PC-9 (cell line): Measurements from ENCODE around the gene GRK4. TPM values are rescaled to one million over a fixed set of nuclear protein-coding genes. Genes with fewer than 3 reads are reported as not detected.
"Not testable (repeated sequence)": the region's sequence is repeated elsewhere in the genome, so short reads cannot be mapped to it uniquely, and the experiment has no call there.

ENCODE experiments used
- BruUV-seq: library from RNA; stranded (reverse); fragments of 400-500 nt; replicated peaks from 2 replicates; lab custom pipeline; 2021; lab: Mats Ljungman, UMichigan
- CTCF ChIA-PET: fragments of 300-600 bp; sonication (Branson Sonifier 250); formaldehyde crosslinking; loops from one replicate; lab custom pipeline; 2022; ENCODE audit warnings: antibody characterized with exemption; lab: Charles Lee
- POLR2A ChIA-PET: fragments of 300-600 bp; sonication (Branson Sonifier 250); formaldehyde crosslinking; loops from one replicate; lab custom pipeline; 2022; ENCODE audit warnings: antibody characterized with exemption; ENCODE audit not compliant: unreplicated experiment; lab: Charles Lee
- DNase-seq, 2 experiments: peaks; one replicate each; pipeline versions ENCODE4 v3.0.0 to v3.0.0-alpha.2; 2015 to 2022; ENCODE audit warnings: mixed read lengths in 1 of 2
- H2AFZ ChIP-seq: fragments of 200-600 bp; sonication (generic); 2 replicates; pipeline ENCODE4 v1.8.1; 2017; ENCODE audit warnings: antibody characterized with exemption
- H3F3A ChIP-seq: fragments of 200-600 bp; sonication (generic); 2 replicates; pipeline ENCODE4 v1.8.1; 2017; ENCODE audit warnings: antibody characterized with exemption, mild to moderate bottlenecking, low read depth; ENCODE audit not compliant: insufficient read depth
- H3K27ac ChIP-seq: fragments of 200-600 bp; sonication (generic); 2 replicates; pipeline ENCODE4 v1.6.1; 2016; ENCODE audit warnings: mixed run types
- H3K27me3 ChIP-seq: fragments of 200-600 bp; sonication (generic); 2 replicates; pipeline ENCODE4 v1.6.1; 2016; ENCODE audit warnings: low read depth, mixed run types; ENCODE audit not compliant: insufficient read depth
- H3K36me3 ChIP-seq: fragments of 200-600 bp; sonication (generic); 2 replicates; pipeline ENCODE4 v1.6.1; 2016; ENCODE audit warnings: low read depth, mixed run types
- H3K4me1 ChIP-seq: fragments of 200-600 bp; sonication (generic); replicated peaks from 2 replicates; pipeline ENCODE4 v1.6.1; 2016; ENCODE audit warnings: mixed run types; ENCODE audit not compliant: insufficient read depth
- H3K4me2 ChIP-seq: fragments of 200-600 bp; sonication (generic); 2 replicates; pipeline ENCODE4 v1.6.1; 2017; ENCODE audit warnings: mixed run types
- H3K4me3 ChIP-seq: fragments of 200-600 bp; sonication (generic); 2 replicates; pipeline ENCODE4 v1.6.1; 2016; ENCODE audit warnings: mixed run types
- H3K79me2 ChIP-seq: fragments of 200-600 bp; sonication (generic); 2 replicates; pipeline ENCODE4 v1.6.1; 2017; ENCODE audit warnings: low read depth, mixed run types
- H3K9me2 ChIP-seq: fragments of 200-600 bp; sonication (generic); 2 replicates; pipeline ENCODE4 v1.8.1; 2017; ENCODE audit warnings: mild to moderate bottlenecking; ENCODE audit not compliant: insufficient read depth
- H3K9me3 ChIP-seq: fragments of 200-600 bp; sonication (generic); 2 replicates; pipeline ENCODE4 v1.8.1; 2016; ENCODE audit warnings: low read depth; ENCODE audit not compliant: insufficient read depth
- H4K20me1 ChIP-seq: fragments of 200-600 bp; sonication (generic); 2 replicates; pipeline ENCODE4 v1.8.1; 2017; ENCODE audit not compliant: insufficient read depth
- EZH2 ChIP-seq: fragments of 200-600 bp; sonication (generic); IDR thresholded peaks from 2 replicates; pipeline ENCODE4 v1.8.0; 2017; ENCODE audit warnings: antibody characterized with exemption, low read depth
- intact Hi-C: fragments of 100-400 bp; cut with micrococcal nuclease; formaldehyde crosslinking; loops from one replicate; pipeline ENCODE4 v1.10.0; 2022; ENCODE audit not compliant: unreplicated experiment
- total RNA-seq: library from RNA; stranded (reverse); gene quantifications from 2 replicates; pipeline ENCODE4 v1.2.3, GENCODE V29; 2021
- TF ChIP-seq, protein P1 (sequence below): fragments of 200-600 bp; sonication (generic); conservative IDR thresholded peaks from 2 replicates; pipeline ENCODE4 v1.6.1; 2017; ENCODE audit warnings: mixed run types, antibody characterized with exemption, mild to moderate bottlenecking, moderate library complexity

GRK4 gene
- total RNA-seq, 1 experiment from 2014 or later, result 3.1 TPM

DNA sequence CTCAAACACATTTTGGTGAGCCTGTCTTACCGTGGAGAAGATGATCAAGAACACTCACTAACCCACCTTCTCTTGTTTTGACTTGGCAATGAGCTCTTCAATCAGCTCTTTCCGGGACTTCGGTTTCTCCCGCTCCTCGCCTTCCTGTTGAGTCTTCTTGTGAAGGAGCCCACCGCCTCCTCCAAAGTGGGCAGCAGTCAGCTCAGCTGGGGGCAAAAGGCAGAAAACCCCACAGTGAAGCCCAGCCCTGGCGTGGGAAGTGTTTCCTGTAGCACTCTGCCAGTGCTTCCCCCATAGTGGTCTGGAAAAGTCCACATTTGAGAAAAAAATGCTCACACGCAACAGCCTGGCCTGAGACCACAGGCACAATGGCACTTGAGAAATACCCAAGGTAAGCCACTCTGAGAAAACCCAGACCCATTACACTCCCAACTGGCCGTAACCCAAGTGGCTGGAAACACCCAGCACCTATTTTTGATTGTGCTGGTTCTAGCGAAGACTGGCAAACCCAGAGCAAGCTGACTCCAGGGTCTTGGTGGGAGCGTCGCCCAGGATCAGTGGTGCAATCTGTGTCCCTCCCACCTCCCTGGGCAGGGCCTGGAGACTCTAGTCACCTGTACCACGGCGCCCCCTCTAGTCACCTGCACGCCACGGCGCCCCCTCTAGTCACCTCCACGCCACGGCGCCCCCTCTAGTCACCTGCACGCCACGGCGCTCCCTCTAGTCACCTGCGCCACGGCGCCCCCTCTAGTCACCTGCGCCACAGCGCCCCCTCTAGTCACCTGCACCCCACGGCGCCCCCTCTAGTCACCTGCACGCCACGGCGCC is 8.8 kb upstream of the GRK4 start:
- H3K9me2 ChIP-seq, result no peaks in the 10 kb centered on the region
- H3K4me2 ChIP-seq, result no peak overlapping the region
- peaks cover 32% of the 10 kb centered on the region for H3K79me2 ChIP-seq
- BruUV-seq, result no TSS peak
- DNase-seq, result no peak
- H3K4me1 ChIP-seq, result no peaks in the 10 kb centered on the region
- H3K36me3 ChIP-seq, result peaks cover 19% of the 10 kb centered on the region
- H3K4me3 ChIP-seq, result no peak overlapping the region
- H2AFZ ChIP-seq, result no peak overlapping the region
- ChIA-PET CTCF (interaction anchor here (0.7 to 1.0 kb wide), 2 partner anchors 9 to 190 kb away, joined by 3 to 4 read pairs; no protein-coding TSS in a partner anchor), POLR2A (interaction anchor here (0.5 kb wide), 1 partner anchor 436 kb away, joined by 16 read pairs; no protein-coding TSS in a partner anchor)
- peaks cover 15% of the 10 kb centered on the region for H3F3A ChIP-seq
- H3K27ac ChIP-seq, result no peak overlapping the region
- TF ChIP-seq, protein P1, sequence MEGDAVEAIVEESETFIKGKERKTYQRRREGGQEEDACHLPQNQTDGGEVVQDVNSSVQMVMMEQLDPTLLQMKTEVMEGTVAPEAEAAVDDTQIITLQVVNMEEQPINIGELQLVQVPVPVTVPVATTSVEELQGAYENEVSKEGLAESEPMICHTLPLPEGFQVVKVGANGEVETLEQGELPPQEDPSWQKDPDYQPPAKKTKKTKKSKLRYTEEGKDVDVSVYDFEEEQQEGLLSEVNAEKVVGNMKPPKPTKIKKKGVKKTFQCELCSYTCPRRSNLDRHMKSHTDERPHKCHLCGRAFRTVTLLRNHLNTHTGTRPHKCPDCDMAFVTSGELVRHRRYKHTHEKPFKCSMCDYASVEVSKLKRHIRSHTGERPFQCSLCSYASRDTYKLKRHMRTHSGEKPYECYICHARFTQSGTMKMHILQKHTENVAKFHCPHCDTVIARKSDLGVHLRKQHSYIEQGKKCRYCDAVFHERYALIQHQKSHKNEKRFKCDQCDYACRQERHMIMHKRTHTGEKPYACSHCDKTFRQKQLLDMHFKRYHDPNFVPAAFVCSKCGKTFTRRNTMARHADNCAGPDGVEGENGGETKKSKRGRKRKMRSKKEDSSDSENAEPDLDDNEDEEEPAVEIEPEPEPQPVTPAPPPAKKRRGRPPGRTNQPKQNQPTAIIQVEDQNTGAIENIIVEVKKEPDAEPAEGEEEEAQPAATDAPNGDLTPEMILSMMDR, result no peak
- H4K20me1 ChIP-seq, result peaks cover 28% of the 10 kb centered on the region
- H3K27me3 ChIP-seq, result no peaks in the 10 kb centered on the region
- no peaks in the 10 kb centered on the region for H3K9me3 ChIP-seq
- intact Hi-C loops, result no loop called here

DNA sequence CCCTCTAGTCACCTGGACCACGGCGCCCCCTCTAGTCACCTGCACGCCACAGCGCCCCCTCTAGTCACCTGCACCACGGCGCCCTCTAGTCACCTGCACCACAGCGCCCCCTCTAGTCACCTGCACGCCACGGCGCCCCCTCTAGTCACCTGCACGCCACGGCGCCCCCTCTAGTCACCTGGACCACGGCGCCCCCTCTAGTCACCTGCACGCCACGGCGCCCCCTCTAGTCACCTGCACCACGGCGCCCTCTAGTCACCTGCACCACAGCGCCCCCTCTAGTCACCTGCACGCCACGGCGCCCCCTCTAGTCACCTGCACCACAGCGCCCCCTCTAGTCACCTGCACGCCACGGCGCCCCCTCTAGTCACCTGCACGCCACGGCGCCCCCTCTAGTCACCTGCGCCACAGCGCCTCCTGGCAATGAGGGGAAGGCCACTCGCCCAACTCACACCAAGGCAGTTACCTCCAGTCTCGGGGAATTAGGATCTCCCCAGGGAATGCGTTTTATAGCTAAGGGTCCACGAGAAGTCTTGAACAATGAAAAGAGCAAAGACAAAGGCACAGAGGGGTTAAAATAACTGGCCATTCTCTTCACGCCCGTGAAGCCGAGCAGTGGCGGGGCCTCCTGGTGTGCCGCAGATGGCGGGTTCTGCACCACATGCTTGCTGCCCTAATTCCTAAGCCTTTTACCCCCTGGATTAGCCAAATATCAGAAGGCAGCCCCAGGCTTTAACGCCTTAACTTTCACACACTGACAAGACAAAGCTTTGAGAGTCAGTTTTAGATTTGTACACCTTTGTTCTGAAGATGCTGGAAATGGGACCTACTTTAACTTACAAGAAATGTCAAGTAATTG is 8.0 kb upstream of the GRK4 start:
- H3K9me2 ChIP-seq, H3K9me3 ChIP-seq, H2AFZ ChIP-seq, H3K27ac ChIP-seq, CTCF ChIA-PET, H3K27me3 ChIP-seq, H3K4me1 ChIP-seq, H3K4me3 ChIP-seq, DNase-seq, BruUV-seq, intact Hi-C loops, H3K4me2 ChIP-seq: not testable (repeated sequence)
- peaks cover 19% of the 10 kb centered on the region for H3K36me3 ChIP-seq
- peaks cover 15% of the 10 kb centered on the region for H3F3A ChIP-seq
- H3K79me2 ChIP-seq, result peaks cover 41% of the 10 kb centered on the region
- TF ChIP-seq, protein P1, result peak; percentile 41; the same call in 1 of the 2 replicates
- H4K20me1 ChIP-seq, result peaks cover 33% of the 10 kb centered on the region
- POLR2A ChIA-PET, result interaction anchor here (0.5 to 0.6 kb wide), 2 partner anchors 18 to 163 kb away, joined by 3 to 6 read pairs; partner anchors contain the start of gene SH3BP2

DNA sequence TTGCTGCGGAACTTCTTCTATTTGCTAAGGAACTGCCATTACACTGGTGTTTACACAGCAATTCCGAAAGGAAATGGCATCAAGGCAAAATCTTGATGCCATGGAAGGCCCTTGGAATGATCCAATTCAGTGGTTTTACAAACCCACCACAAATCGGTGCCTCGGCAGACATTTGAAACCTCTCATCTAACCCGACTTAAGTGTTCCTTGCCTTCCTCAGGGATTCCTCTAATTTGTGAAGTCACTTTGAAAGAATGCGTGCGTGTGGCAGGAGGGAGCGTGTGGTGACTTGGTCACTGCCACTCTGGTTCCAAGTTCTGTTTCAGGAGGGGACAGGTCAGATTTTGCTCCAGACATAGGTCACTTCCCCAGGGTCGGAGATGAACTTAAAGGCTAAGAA is 4.9 kb upstream of the GRK4 start:
- ChIA-PET POLR2A (no interaction called here), CTCF (no interaction called here)
- no TSS peak for BruUV-seq
- H3K27ac ChIP-seq, result no peak overlapping the region
- peaks cover 24% of the 10 kb centered on the region for H3F3A ChIP-seq
- H3K4me2 ChIP-seq, result no peak overlapping the region
- TF ChIP-seq, protein P1, result no peak
- TF ChIP-seq EZH2, result no peak
- peaks cover 43% of the 10 kb centered on the region for H4K20me1 ChIP-seq
- H3K27me3 ChIP-seq, result no peaks in the 10 kb centered on the region
- no peaks in the 10 kb centered on the region for H3K9me2 ChIP-seq
- peaks cover 17% of the 10 kb centered on the region for H3K36me3 ChIP-seq
- intact Hi-C loops, result no loop called here
- no peak for DNase-seq
- no peaks in the 10 kb centered on the region for H3K9me3 ChIP-seq
- H3K79me2 ChIP-seq, result peaks cover 59% of the 10 kb centered on the region
- H3K4me1 ChIP-seq, result peaks cover 10% of the 10 kb centered on the region
- H3K4me3 ChIP-seq, result no peak overlapping the region
- no peak overlapping the region for H2AFZ ChIP-seq

DNA sequence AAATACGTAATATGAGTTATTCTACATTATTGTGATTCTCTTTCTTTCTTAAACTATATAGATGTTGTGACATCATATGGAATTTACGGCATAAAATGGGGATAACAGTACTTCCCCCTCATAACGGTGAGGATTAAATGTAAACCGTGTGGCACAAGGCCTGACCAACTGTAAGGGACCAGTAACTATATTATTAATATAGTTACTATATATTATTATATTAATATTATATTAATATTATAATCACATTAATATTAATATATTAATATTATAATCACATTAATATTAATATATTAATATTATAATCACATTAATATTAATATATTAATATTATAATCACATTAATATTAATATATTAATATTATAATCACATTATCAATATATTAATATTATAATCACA is 2.9 kb upstream of the GRK4 start:
- Histone ChIP-seq H4K20me1 (peaks cover 43% of the 10 kb centered on the region), H3K36me3 (peaks cover 15% of the 10 kb centered on the region), H3K4me1 (peaks cover 14% of the 10 kb centered on the region), H3F3A (peaks cover 24% of the 10 kb centered on the region), H3K79me2 (peaks cover 58% of the 10 kb centered on the region)
- H3K4me3 ChIP-seq, H3K27ac ChIP-seq, H3K4me2 ChIP-seq, intact Hi-C loops, POLR2A ChIA-PET, H3K9me3 ChIP-seq, H3K9me2 ChIP-seq, DNase-seq, H3K27me3 ChIP-seq, H2AFZ ChIP-seq, BruUV-seq, CTCF ChIA-PET: not testable (repeated sequence)
